Inflammatory macrophage (primary cell): Measurements from ENCODE around the gene HAAO.
A peak's percentile ranks its signal among the peaks of the same experiment; 100 is the strongest.

Experiments used
- DNase-seq, 2 donors: peaks; one replicate each; pipeline ENCODE4 v3.0.0-alpha.2; 2020 to 2022

The HAAO gene

GRCh38 chr2:42743659-42743990 is 48.8 kb downstream of the HAAO start:
- DNase-seq, result no peak

- DNase-seq, result no peak
Observed at GRCh38 chr2:42742740-42743658, 49.4 kb downstream of the HAAO start.

- DNase-seq, result no peak
Observed at GRCh38 chr2:42741140-42741539, 51.2 kb downstream of the HAAO start.

- no peak for DNase-seq
Observed at GRCh38 chr2:42736598-42737322, 55.6 kb downstream of the HAAO start.

- no peak for DNase-seq
Observed at GRCh38 chr2:42733852-42734251, 58.5 kb downstream of the HAAO start.

DNA sequence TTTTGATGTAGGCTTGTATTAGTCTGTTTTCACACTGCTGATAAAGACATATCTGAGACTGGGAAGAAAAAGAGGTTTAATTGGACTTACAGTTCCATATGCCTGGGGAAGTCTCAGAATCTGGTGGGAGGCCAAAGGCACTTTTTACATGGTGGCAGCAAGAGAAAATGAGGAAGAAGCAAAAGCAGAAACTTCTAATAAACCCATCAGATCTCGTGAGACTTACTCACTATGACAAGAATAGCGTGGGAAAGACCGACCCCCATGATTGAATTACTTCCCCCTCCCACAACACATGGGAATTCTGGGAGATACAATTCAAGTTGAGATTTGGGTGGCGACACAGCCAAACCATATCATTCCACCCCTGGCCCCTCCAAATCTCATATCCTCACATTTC is 61.1 kb downstream of the HAAO start:
- DNase-seq, result peak; percentile 72 to 79

DNA sequence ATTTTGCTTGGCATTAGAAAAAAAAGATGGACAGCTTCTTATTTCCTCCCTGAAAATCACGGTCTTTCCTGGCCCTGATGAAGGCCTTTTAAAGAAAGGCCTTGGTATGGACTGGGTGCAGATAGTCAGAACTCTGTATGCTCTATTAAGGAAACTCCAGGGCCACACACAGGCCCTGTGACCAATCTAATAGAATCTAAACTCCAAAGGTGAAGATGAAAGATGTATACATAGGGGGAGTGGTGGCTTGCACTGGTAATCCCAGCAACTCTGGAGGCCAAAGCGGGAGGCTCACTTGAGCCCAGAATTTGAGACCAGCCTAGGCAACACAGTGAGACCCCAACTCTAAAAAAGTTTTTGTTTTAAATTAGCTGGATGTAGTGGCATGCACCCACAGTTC is 65.7 kb downstream of the HAAO start:
- no peak for DNase-seq

DNA sequence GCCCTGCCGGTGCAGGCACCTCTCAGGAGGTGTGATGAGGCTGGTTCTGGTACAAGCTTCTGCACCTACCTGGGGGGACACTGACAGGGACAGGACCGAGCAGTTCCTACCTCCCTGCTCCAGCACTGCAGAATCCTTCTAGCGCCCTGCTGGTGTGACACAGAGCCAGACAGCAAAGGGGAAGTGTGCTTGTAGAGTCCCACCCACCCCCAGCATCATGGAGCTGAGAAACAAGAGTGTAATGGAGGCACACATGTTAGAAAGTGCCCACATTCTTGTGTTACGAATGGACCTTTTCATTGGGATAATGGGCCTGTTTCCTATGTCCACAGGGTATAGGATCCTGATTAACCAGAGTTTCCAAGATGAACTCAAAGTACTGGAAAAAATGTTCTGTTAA is 66.7 kb downstream of the HAAO start:
- DNase-seq, result peak; percentile 62 to 72

DNA sequence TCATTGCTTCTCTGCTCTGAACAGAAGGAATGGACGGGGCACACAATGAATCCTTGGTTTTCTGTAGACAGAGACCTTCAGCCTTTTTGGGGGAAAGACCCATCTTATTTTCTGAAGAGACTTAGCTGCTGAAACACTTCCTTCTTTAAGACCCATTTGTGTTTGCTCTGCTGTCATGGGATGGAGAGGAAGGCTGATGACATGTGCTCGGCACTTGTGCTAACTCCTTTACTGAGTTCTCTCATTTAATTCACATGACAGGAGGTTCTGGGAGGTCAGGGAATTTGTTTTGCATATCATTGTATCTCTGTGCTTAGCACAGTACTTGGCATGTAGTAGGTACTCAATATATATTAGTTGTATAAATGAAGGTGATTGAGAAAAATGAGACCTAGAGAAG is 67.5 kb downstream of the HAAO start:
- peak; percentile 84 for DNase-seq

DNA sequence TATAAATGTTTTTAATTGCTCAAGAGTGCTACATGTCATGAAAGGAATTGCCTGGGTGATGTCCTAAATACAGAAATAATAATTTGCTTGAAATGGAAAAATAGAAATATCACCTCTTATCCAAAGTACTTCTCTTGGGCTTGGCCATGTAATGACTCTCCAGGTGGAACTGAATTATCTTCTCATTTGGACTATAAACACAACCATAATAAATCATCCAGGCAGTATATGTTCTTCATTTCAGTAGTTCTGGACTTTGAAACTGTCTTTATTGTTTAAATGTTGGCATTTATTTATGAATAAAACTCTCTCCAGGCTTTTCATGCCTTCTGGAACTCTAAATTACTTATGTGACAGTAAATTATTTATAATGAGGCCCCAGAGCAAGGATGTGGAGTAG is 68.9 kb downstream of the HAAO start:
- DNase-seq, result no peak

DNA sequence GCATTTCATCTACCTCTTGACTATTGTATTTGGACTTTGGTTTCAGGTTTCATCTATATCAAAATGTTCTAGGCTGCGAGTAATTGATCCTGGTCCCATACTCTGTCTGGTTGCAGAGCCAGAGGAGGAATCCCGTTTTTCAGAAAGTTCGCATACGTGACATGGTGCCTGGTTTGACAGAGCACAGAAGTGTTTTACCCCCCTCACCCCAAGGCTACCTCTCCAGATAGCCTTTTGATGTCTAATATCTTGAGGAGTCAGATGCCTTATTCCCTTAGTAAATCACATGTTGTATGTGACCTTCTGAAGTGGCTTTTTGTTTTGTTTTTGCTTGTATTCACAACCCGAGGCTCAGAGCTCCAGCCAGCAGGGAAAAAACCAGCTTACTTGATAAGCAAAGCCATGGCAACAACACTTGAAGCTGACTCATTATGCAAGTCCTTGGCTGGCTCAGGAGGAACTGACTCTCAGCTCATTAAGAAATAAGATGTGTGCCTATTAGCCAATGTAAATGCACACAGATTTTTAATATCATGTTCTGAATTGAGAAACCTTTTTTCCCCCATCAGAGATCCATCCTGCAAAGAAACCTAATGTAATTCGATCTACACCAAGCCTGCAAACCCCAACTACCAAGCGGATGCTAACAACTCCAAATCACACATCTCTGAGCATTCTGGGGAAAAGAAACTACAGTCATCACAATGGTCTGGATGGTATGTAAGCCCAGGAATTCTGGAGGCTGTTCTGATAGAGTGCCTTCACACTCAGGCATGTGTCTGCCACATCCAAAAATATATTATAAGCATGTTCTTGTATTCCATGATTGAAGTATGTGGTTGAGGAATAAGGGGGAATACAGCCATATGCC is 69.8 kb downstream of the HAAO start:
- peak; percentile 95 for DNase-seq

DNA sequence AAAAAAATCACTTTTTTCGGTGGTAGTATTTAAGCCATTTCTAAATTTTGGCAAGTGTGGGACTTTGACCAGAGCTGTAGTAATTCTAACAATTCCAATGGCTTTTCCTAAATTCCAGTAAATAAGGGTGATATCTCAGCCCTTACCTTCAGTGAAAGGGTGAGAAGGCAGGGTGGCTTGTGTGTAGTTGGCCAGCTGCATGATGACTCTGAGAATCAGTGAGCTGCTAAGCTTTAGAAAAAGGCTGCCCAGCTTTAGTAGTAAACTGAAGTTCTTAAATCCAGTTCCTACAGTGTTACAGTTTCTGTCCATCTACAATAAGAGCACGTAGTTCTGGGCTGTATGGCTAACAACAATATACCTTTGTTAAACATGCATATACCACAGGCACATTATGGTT is 70.5 kb downstream of the HAAO start:
- DNase-seq, result no peak
